ENCODE measurements around the gene ASTN1.

The ASTN1 gene

DNA sequence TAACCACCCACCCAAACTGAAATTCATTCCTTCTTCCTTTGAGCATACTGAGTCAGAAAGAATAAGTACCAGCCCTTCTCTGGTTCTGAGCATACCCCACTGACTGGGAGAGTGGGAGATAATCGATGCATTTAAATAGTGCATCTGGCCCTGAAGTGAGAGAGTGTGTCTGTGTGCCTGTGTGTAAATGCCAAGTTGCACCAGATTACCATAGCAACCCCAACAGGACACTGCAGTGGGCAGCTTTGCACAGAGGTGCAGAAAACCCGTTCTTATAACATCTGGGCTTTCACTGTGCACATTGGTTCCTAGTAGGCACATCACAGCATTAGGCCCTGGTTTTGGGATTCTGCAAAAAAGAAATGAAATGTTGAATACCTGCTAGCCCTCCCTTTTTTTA, 2.3 kb downstream of the ASTN1 start:
- no peak for DNase-seq

- DNase-seq = no peak
Observed at GRCh38 chr1:177146499-177146898, 18.0 kb downstream of the ASTN1 start.

GRCh38 chr1:177145106-177146070, 19.1 kb downstream of the ASTN1 start:
- DNase-seq = no peak

GRCh38 chr1:177142791-177143271, 21.7 kb downstream of the ASTN1 start:
- DNase-seq = no peak

DNA sequence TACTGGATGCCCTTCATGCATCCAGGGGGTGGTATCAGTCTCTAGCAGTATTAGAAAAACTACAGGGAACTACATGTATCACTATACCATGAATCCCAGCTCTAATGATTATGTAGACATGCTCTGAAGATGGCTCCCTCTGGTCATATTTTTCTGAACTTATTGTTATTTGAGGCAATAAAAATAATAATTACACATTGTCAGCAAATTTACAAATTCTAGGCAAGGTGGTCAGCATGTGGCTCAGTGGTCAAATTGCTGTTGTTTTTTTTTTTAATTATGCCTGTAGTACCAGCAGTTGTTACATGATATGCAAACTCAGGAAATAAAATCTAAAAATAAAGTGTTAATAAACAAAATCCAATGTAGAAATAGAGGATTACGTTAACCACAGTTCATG, 22.5 kb downstream of the ASTN1 start:
- DNase-seq = no peak

DNA sequence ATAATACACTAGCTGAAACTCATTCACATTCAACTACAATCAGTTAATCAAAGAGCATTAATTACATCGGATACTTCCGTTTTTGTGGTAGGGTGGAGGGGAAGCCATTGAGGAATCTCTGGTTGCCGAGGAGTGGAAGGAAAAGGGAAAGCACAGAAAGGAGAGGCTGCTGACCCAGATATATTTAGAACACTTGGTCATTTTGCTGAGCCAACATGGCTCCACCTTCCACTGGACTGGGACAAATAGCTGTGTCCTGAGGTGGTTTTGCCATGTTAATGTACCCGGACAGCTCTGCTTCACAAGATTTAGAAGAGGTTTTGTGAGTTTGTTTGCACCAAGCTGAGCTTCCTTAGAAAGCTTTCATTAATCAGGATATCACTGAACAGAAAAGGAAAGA, 26.2 kb downstream of the ASTN1 start:
- no peak for DNase-seq

GRCh38 chr1:177137814-177138213, 26.7 kb downstream of the ASTN1 start:
- no peak for DNase-seq

- DNase-seq = no peak
Observed at GRCh38 chr1:177135250-177135649, 29.3 kb downstream of the ASTN1 start.

DNA sequence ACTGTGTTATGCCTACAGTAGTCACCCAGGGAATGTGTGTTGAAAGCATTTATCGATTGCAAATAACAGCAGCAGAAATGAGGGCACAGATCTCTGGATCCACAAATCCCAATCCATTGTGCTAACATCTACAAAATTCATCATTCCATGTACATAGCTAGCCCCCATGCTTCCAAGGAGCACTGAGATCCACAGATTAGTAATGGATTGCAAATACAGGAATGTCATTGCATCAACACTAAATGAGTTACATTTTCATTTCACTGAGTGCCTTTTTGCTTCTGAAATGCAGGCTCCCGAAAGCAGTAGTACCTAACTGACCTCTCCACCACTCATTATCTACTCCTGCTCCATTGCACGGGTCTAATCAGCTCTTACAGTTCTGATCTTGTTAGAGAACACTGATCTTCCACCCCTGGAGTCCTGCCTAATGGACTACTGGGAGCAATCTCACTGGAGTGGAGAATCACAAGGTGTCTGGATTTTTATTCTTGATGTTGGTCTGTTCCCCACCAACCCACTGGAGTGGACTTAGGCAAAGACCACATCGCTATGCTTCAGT, 30.5 kb downstream of the ASTN1 start:
- no peak for DNase-seq

GRCh38 chr1:177132141-177132540, 32.4 kb downstream of the ASTN1 start:
- DNase-seq = no peak

GRCh38 chr1:177131723-177132122, 32.8 kb downstream of the ASTN1 start:
- DNase-seq = no peak

- no peak for DNase-seq
Observed at GRCh38 chr1:177130451-177130945, 34.0 kb downstream of the ASTN1 start.

GRCh38 chr1:177128665-177129281, 35.7 kb downstream of the ASTN1 start:
- DNase-seq = no peak

DNA sequence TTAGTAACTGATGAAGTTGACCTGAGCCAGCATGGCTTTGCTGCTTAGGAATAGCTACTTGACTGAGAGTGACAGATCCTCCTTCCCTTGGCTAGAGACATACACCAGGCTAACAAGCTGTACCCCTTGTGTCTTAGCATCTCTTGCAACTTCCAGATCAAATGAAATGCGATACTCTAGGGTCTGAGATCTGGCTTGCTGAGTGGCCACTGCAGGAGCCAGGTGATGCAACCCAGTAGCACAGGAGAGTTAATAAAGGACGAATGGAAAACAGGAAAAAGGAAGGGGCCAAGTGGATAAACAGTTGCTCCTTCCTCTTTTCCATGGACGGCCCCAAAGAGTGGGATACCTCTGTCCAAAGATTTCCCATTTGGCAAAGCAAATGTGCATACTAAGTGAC, 38.2 kb downstream of the ASTN1 start:
- DNase-seq = no peak

- DNase-seq = no peak
Observed at GRCh38 chr1:177124577-177125278, 39.8 kb downstream of the ASTN1 start.

DNA sequence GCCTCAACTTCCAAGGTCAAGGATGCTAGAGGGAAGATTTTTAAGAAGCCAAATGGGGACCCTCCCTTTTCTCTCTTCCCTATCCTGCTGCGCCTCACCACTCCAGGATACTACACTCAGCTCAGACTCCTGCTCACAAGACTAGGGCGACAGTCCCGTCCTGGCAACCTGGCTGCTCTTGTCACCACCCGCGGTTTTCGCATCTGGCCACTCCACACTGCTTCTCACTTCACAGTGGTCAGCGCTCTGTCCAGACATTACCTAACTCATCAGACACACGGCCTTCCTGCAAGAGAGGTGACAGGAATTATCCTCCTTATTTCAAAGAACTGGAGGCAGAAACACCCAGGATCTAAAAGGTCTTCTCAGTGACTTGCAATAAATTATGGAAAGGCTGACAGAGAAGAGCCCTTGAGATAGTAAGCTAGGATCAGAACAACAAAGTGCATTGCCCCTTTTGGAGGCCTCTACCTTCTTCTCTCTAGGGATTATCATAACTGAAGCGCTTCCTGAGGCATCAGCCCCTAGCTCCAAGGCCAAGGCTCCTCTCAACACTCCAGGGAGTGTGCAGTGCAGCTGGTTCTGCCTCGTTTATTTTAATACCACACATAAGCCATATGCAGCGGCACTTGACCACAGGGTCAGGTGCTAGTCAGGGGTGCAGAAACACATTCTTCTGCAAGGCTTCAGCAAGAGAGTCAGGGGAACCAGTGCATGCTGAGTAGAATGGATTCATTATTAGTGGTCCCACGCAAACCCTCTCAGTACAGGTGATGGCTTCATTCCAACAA, 41.9 kb downstream of the ASTN1 start:
- no peak for DNase-seq

DNA sequence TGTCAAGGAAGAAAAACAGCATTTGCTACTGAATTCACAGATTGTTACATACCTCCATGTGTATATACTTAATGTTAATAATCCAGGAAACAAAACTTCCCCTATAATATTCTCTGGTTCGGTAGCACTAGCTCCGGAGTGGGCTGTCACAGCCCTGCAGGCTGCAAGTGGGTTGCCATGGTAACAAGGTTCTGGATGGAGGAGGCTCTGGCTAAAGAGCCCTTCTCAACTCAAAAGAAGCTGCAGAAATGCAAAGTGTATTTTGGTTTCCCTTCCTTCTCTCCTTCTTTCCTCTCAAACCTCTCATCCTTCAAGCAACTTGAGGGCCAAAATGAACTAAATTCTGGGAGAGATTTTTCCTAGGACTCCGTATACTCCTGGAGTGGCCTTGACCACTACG, 45.2 kb downstream of the ASTN1 start:
- DNase-seq = no peak

DNA sequence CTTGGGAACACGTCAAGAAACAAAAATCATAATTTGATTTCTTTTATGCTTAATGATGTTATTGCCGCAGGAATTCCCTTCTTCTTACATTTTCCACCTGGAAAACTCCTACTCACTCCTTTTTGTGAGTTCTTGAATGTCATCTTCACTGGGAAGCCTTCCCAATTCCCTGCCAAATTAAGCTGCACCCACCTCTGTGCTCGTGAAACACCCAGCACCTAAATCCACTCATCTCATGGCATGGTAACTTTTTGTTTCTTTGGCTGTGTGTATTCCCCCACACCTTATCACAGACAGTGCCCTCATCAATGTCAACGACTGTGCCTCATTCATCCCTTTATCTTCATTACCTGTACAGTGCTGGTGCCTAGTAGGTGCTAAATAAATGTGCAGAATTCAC, 45.6 kb downstream of the ASTN1 start:
- no peak for DNase-seq

GRCh38 chr1:177116941-177117340, 47.6 kb downstream of the ASTN1 start:
- DNase-seq = no peak

DNA sequence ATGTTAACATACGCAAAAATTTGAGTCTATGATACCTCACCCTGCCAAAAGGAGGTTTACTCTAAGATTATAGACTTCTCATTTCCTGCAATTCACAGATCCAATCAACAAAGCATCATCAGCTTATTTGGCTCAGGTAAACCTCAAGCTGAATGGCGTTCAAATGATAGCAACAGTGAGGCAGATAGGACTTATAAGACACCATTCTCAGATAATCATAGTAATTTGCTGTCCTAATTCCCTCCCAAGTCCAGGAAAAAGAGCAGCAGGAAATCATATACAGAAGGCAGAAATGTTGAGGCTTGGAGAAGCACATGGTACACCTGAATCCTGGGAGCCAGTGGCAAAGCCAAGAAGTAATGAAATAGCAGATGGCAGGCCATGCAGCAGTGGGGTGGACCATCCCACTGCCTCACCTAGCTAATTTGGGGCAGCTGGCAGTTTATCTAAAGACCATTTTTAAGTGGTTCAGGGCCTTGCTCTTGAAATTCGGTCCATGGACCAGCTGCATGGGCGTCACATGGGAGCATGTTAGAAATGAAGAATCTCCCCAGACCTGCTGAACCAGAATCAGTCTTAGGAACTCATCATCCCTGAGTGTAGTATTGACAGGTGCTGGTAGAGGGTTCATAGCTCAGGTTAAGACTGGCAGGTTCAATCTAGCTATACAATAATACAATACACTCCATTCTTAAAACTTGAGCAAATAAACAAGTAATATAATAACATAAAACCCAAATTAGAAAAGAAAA, 57.7 kb downstream of the ASTN1 start:
- DNase-seq = peak; percentile 46 to 62

GRCh38 chr1:177106196-177106595, 58.3 kb downstream of the ASTN1 start:
- no peak for DNase-seq
